ENCODE results near the gene BACH1.

The BACH1 gene

DNA sequence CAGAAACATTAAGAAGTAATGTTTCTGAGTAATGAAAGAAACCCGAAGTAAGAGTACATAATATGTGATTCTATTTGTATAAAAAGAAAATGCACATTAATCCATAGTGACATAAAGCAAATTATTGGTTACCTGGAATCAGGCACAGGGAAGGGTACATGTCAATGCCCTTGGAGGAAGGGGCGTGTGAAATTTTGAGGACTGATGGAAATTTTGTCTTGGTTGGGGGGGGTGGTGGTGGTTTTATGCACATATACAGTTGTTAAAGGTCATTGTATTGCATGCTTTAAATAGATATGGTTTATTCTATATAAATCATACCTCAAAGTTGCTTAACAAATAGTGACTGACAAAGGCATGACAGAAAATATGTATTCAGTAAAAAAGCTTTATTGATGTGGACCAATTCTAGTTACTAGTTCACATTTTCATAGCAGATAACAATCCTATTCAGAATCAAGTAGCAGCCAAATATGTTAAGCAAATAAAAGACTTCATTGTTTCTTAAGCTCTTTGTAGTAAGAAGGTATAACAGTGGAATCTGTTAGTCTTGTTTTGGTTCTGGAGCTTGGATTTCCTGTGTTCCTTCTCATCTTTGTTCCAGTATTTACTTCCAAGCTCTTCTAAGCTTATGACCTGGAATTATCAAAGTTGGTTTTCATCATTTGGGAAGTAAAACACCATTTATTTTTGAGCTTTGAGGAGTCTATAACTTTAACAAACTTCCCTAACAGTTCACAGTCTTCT lies 15.1 kb downstream of the BACH1 start:
- peaks cover 9% of the 10 kb centered on the region for H3K36me3 Mint-ChIP-seq (ENCODE audit: low read depth)
- H3K4me1 Mint-ChIP-seq (ENCODE audit: low read depth), result peaks cover 13% of the 10 kb centered on the region
- no peak overlapping the region for H3K4me3 Mint-ChIP-seq
- H3K27me3 Mint-ChIP-seq (ENCODE audit: low read depth), result no peaks in the 10 kb centered on the region
- no peak overlapping the region for H3K27ac Mint-ChIP-seq
- H3K9me3 Mint-ChIP-seq, result no peaks in the 10 kb centered on the region
- no peak for DNase-seq (ENCODE audit: low spot score)

DNA sequence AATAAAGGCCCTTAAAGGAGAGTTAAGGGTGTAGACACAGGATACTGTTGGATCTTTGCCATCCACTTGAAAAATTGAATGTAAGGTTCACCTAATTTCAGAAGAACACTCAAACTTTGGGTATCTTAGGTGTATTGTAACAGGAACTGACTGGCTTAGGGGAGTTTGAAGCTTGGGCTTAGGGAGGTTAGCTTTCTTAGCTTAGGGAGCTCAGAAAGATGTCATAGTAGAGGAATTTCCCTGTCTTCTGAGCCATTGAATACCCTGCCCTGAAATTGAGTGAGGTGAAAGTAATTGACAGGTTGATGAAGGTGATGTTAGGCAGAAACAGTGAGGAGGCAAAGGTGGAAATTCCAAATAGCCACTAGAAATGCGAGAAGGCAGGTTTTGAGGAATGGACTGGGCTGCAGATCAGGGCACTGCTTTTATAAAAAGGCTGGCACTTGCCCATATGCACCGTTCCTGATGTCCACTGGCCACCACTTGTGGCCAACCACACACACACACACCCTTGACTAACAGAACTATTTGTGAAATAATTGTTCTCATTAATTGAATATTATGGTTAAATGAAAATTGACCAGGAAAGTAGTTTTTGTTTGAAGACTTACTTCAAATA lies 16.5 kb downstream of the BACH1 start:
- no peak for DNase-seq (ENCODE audit: low spot score)
- Mint-ChIP-seq H3K4me3 (no peak overlapping the region), H3K27me3 (ENCODE audit: low read depth) (no peaks in the 10 kb centered on the region), H3K9me3 (no peaks in the 10 kb centered on the region), H3K36me3 (ENCODE audit: low read depth) (peaks cover 10% of the 10 kb centered on the region), H3K27ac (no peak overlapping the region), H3K4me1 (ENCODE audit: low read depth) (peaks cover 11% of the 10 kb centered on the region)

DNA sequence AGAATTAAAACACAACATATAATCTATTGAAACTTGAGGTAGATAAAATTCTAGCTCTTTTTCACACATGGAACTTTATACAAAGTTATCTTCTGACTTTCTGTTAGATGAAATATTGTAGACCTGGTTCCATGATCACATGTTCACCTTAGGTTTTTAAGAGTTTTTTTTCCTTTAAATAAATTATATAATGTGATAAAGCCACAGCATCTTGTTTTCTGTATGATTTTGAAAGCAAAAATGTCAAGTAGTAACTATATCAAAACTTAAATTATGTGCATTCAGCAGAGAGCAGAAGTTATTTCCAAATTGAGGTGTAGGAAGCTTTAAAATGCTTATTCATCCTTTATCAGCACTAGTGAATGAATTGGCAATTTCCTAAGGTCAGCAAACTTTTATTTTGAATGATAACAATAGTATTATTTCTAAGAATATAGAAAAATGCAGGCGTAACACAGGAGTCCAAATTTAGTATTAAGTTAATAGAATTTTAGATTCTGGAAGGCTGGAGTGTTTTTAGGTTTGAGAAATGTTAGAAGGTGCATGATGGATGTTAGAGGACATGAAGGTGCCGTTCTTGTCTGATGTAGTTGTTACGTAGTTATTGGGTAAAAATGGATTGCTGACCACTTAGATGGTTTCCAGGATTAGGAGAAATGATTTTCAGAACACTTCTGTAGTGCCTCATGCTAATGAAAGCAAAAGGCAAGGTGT lies 17.5 kb downstream of the BACH1 start:
- Mint-ChIP-seq H3K9me3 (no peaks in the 10 kb centered on the region), H3K4me1 (ENCODE audit: low read depth) (peaks cover 7% of the 10 kb centered on the region), H3K36me3 (ENCODE audit: low read depth) (peaks cover 12% of the 10 kb centered on the region), H3K27me3 (ENCODE audit: low read depth) (no peaks in the 10 kb centered on the region), H3K4me3 (no peak overlapping the region), H3K27ac (no peak overlapping the region)
- DNase-seq (ENCODE audit: low spot score), result no peak

DNA sequence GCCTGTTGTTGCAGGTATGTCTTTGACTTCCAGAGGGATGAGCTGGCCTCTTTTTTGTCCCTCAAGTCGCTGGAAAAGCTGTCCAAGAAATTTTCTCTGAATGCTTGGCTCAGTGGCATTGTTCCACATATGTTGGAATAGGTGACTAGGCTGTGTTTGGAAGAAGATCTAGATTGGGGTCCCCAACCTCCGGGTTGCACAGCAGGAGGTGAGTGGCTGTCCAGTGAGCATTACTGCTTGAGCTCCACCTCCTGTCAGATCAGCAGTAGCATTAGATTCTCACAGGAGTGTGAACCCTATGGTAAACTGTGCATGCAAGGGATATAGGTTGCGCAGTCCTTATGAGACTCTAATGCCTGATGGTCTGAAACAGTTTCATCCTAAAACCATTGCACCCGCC lies 18.1 kb downstream of the BACH1 start:
- no peaks in the 10 kb centered on the region for H3K27me3 Mint-ChIP-seq (ENCODE audit: low read depth)
- H3K4me1 Mint-ChIP-seq (ENCODE audit: low read depth), result peaks cover 7% of the 10 kb centered on the region
- peaks cover 16% of the 10 kb centered on the region for H3K36me3 Mint-ChIP-seq (ENCODE audit: low read depth)
- H3K9me3 Mint-ChIP-seq, result no peaks in the 10 kb centered on the region
- H3K4me3 Mint-ChIP-seq, result no peak overlapping the region
- DNase-seq (ENCODE audit: low spot score), result no peak
- no peak overlapping the region for H3K27ac Mint-ChIP-seq

DNA sequence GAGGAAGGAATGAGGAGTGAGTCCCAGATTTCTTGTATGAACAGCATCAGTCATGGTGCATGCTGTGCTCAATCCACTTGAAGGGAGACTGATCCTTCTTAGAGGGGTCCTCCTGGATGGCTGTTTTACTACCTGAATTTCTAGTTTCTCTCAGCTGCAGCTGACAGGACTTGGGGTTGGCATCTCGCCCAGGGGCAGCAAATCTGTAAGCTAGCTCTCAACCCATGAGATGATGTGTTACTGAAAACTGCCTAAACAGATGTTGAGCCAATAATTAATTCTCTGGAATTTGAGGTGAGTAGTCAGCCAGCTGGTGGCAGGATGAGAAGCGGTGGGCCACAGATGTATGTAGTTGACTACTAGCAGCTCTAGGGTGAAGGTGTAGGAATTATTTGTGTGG lies 19.6 kb downstream of the BACH1 start:
- peaks cover 16% of the 10 kb centered on the region for H3K36me3 Mint-ChIP-seq (ENCODE audit: low read depth)

DNA sequence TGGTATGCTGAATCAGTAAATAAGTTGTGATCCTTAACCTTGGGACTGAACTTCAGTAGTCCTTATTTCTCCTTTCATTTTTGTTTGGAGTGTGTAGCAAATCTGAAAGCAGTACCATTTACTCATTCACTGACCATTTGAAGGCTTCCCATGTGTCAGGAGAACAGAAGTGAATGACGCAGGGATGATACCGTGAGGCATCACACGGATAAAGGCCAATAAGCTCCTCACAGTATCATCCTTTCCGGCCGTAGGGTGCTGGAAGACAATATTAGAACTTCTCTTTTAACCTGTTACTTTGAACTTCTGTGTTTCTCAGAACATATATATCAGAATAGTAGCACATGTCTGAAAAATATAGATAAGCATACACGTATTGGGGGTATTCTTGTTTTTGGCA lies 21.3 kb downstream of the BACH1 start:
- Mint-ChIP-seq H3K4me1 (ENCODE audit: low read depth) (peaks cover 5% of the 10 kb centered on the region), H3K27me3 (ENCODE audit: low read depth) (no peaks in the 10 kb centered on the region), H3K9me3 (no peaks in the 10 kb centered on the region), H3K27ac (no peak overlapping the region), H3K4me3 (no peak overlapping the region), H3K36me3 (ENCODE audit: low read depth) (peaks cover 18% of the 10 kb centered on the region)
- DNase-seq (ENCODE audit: low spot score), result no peak

More for the DNA sequence above, 19.6 kb downstream of the BACH1 start:
- Mint-ChIP-seq H3K4me1 (ENCODE audit: low read depth) (peaks cover 5% of the 10 kb centered on the region), H3K27me3 (ENCODE audit: low read depth) (no peaks in the 10 kb centered on the region), H3K4me3 (no peak overlapping the region), H3K9me3 (no peaks in the 10 kb centered on the region), H3K27ac (no peak overlapping the region)
- no peak for DNase-seq (ENCODE audit: low spot score)

DNA sequence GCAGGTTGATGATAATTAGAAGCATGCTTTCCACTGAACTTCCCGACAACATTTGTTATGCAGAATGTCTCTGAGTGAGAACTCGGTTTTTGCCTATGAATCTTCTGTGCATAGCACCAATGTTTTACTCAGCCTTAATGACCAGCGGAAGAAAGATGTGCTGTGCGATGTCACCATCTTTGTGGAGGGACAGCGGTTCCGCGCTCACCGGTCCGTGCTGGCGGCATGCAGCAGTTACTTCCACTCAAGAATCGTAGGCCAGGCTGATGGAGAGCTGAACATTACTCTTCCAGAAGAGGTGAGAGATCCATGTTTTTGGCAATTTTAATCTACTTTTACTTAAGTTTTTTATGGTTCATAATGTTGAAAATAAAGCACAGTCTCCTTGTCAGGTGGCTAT lies 22.5 kb downstream of the BACH1 start:
- Mint-ChIP-seq H3K9me3 (no peaks in the 10 kb centered on the region), H3K4me1 (ENCODE audit: low read depth) (peaks cover 5% of the 10 kb centered on the region), H3K36me3 (ENCODE audit: low read depth) (peaks cover 18% of the 10 kb centered on the region), H3K27me3 (ENCODE audit: low read depth) (no peaks in the 10 kb centered on the region), H3K4me3 (no peak overlapping the region), H3K27ac (no peak overlapping the region)
- no peak for DNase-seq (ENCODE audit: low spot score)

DNA sequence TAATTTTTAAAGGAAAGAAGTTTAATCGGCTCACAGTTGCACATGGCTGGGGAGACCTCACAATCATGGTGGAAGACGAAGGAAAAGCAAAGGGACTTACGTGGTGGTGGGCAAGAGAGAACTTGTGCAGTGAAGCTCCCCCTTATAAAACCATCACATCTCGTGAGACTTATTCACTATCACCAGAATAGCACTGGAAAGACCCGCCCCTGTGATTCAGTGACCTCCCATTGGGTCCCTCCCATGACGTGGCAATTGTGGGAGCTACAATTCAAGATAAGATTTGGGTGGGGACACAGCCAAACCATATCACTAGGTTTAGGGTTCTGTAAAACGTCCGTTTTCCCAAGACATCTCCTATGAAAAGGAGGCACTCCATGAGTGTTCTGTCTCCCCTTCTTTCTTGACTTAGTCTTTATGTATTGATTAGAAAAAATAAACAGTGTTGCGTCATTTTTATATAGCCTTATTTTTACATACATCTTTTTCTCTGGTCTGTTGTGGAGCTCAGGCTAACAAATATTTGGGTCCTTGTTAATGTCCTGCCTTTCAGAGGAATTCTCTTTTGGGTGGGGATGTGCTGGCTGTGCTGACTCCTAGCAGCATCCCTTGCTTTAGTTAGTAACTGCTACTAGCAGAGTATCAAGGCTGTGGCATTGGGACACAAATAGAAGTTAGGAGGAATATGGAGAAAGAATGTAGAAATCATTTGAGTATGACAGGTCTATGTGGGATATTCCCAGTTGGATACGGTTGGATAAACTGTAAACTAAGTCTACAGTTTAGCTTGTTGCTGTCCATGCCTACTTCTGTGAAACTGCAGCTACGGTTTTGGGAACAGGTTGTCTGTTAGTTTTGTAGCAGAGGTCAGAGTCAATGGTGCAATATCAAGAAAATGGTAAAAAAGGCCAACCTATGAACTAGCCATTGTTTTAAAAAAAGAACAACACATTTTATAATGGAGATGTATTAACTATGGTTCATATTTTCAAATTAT lies 23.5 kb downstream of the BACH1 start:
- Mint-ChIP-seq H3K36me3 (ENCODE audit: low read depth) (peaks cover 25% of the 10 kb centered on the region), H3K27ac (no peak overlapping the region)

DNA sequence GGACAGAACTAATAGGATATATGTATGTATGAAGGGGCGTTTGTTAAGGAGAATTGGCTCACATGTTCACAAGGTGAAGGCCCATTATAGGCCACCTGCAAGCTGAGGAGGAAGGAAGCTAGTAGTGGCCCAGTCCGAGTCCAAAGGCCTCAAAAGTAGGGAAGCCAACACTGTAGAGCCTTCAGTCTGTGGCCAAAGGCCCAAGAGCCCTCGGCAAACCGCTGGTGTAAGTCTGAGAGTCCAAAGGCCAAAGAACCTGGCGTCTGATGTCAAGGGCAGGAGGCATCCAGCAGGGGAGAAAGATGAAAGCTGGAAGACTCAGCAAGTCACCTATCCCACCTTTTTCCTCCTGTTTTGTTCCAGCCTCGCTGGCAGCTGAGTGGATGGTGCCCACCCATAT lies 24.5 kb downstream of the BACH1 start:
- no peak overlapping the region for H3K27ac Mint-ChIP-seq
- H3K36me3 Mint-ChIP-seq (ENCODE audit: low read depth), result peaks cover 27% of the 10 kb centered on the region
- no peak overlapping the region for H3K4me3 Mint-ChIP-seq

More for the DNA sequence above, 23.5 kb downstream of the BACH1 start:
- no peaks in the 10 kb centered on the region for H3K9me3 Mint-ChIP-seq
- DNase-seq (ENCODE audit: low spot score), result no peak
- H3K4me1 Mint-ChIP-seq (ENCODE audit: low read depth), result peaks cover 5% of the 10 kb centered on the region
- H3K27me3 Mint-ChIP-seq (ENCODE audit: low read depth), result no peaks in the 10 kb centered on the region
- H3K4me3 Mint-ChIP-seq, result no peak overlapping the region

DNA sequence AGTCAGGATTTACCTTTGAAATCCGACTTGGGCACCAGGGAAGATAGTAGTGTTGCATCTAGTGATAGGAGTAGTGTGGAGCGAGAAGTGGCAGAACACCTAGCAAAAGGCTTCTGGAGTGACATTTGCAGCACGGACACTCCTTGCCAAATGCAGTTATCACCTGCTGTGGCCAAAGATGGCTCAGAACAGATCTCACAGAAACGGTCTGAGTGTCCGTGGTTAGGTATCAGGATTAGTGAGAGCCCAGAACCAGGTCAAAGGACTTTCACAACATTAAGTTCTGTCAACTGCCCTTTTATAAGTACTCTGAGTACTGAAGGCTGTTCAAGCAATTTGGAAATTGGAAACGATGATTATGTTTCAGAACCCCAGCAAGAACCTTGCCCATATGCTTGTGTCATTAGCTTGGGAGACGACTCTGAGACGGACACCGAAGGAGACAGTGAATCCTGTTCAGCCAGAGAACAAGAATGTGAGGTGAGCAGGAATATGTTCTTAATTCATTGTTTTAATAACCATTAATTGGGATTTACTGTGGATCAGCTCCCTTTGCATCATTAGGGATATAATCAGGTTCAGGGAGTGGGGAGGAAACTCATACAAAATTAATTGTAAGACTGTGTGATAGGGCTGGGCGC lies 28.3 kb downstream of the BACH1 start:
- no peak for DNase-seq (ENCODE audit: low spot score)
- H3K9me3 Mint-ChIP-seq, result no peaks in the 10 kb centered on the region
- H3K4me1 Mint-ChIP-seq (ENCODE audit: low read depth), result no peaks in the 10 kb centered on the region
- no peak overlapping the region for H3K4me3 Mint-ChIP-seq
- H3K27ac Mint-ChIP-seq, result no peak overlapping the region
- H3K27me3 Mint-ChIP-seq (ENCODE audit: low read depth), result no peaks in the 10 kb centered on the region
- peaks cover 11% of the 10 kb centered on the region for H3K36me3 Mint-ChIP-seq (ENCODE audit: low read depth)

More for the DNA sequence above, 24.5 kb downstream of the BACH1 start:
- no peaks in the 10 kb centered on the region for H3K4me1 Mint-ChIP-seq (ENCODE audit: low read depth)
- no peaks in the 10 kb centered on the region for H3K9me3 Mint-ChIP-seq
- H3K27me3 Mint-ChIP-seq (ENCODE audit: low read depth), result no peaks in the 10 kb centered on the region
- DNase-seq (ENCODE audit: low spot score), result no peak

DNA sequence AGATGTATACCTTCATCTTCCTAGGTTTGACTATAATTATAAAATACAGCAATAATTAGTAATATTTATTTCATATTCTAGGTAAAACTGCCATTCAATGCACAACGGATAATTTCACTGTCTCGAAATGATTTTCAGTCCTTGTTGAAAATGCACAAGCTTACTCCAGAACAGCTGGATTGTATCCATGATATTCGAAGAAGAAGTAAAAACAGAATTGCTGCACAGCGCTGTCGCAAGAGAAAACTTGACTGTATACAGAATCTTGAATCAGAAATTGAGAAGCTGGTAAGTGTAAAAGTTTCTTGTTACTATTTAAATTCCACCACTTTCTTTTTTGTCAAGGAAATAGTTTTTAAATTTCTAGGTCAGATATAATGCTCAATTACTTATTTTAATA lies 30.7 kb downstream of the BACH1 start:
- Mint-ChIP-seq H3K9me3 (no peaks in the 10 kb centered on the region), H3K27me3 (ENCODE audit: low read depth) (no peaks in the 10 kb centered on the region), H3K4me3 (no peak overlapping the region), H3K4me1 (ENCODE audit: low read depth) (peaks cover 2% of the 10 kb centered on the region), H3K36me3 (ENCODE audit: low read depth) (peaks cover 12% of the 10 kb centered on the region), H3K27ac (no peak overlapping the region)
- DNase-seq (ENCODE audit: low spot score), result no peak

DNA sequence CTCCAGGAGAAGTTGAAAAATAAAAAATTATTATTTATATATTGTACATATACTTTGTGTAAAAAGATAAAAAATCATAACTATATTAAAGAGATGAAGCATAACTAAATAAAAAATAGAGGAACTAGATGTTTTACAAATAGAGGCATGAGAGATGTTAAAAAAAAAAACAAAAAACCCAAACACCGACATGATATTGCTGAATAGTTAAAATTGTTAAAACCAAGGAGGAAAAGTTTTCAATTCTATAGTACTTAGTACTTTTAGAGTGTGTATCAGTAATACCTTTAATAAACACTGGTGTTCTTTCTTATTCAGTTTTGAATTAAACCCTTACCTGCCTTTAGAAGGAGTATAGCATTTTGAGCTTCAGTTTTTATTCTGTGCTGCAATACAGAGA lies 32.1 kb downstream of the BACH1 start:
- no peak overlapping the region for H3K27ac Mint-ChIP-seq

More for the DNA sequence above, 32.1 kb downstream of the BACH1 start:
- Mint-ChIP-seq H3K4me3 (no peak overlapping the region), H3K9me3 (no peaks in the 10 kb centered on the region), H3K36me3 (ENCODE audit: low read depth) (peaks cover 16% of the 10 kb centered on the region), H3K4me1 (ENCODE audit: low read depth) (peaks cover 5% of the 10 kb centered on the region), H3K27me3 (ENCODE audit: low read depth) (no peaks in the 10 kb centered on the region)
- DNase-seq (ENCODE audit: low spot score), result no peak
